ENCODE data around the gene SLC22A14. TPM values are rescaled to one million over a fixed set of nuclear protein-coding genes. Genes with fewer than 3 reads are reported as not detected.
A peak's percentile ranks its signal among the peaks of the same experiment; 100 is the strongest.

Gene SLC22A14
- total RNA-seq, 1 experiment from 2014 or later = 0.22 TPM

- H3K27me3 ChIP-seq (ENCODE audit: insufficient read depth, low read length) = no peaks in the 10 kb centered on the region
- no peak overlapping the region for H3K9ac ChIP-seq (ENCODE audit: low read length)
- intact Hi-C loops (cut with micrococcal nuclease) = loop anchor here (5.0 kb wide), 1 partner anchor 114 kb away; no protein-coding TSS in a partner anchor
- ChIA-PET CTCF (no interaction called here), RAD21 (ENCODE audit: low non-redundant PET in 1 of 2, low total read pairs in 2 of 2, uncharacterized antibody in 2 of 2, unreplicated experiment in 2 of 2) (no interaction called here), POLR2A (no interaction called here)
- ATAC-seq = no peak
- H3K79me2 ChIP-seq (ENCODE audit: insufficient read depth, low read length) = no peaks in the 10 kb centered on the region; the same call in 1 of the 2 replicates
- TF ChIP-seq CTCF (IDR thresholded peaks at IDR 0.05 in 2 of 3, conservative IDR thresholded peaks at IDR 0.05 in 1 of 3; ENCODE audit: borderline replicate concordance in 1 of 3, insufficient read depth in 1 of 3, low read depth in 2 of 3, low read length in 2 of 3) = no peak
- TF ChIP-seq ATF3 (IDR thresholded peaks at IDR 0.05) = no peak
- no peak for TF ChIP-seq EGR1 (IDR thresholded peaks at IDR 0.05; ENCODE audit: low read depth)
- no peak for TF ChIP-seq EZH2 (IDR thresholded peaks at IDR 0.05)
- H3K4me1 ChIP-seq (ENCODE audit: control insufficient read depth in 1 of 2, insufficient read depth in 2 of 2, low read length in 2 of 2) = no peaks in the 10 kb centered on the region; a peak in 1 of 4 replicates
- H3K4me3 ChIP-seq (replicated peaks in 1 of 2; ENCODE audit: low read depth in 1 of 2, low read length in 2 of 2) = no peak overlapping the region
- no peak overlapping the region for H3K27ac ChIP-seq (ENCODE audit: low read depth, low read length)
- BruUV-seq (replicated peaks) = no TSS peak
- DNase-seq (ENCODE audit: low read depth, low spot score) = no peak
- no peak overlapping the region for H2AFZ ChIP-seq (ENCODE audit: low read depth, low read length, poor library complexity, severe bottlenecking)
- H3K36me3 ChIP-seq (ENCODE audit: control insufficient read depth in 1 of 2, insufficient read depth in 2 of 2, low read length in 2 of 2) = peaks cover 2 to 19% of the 10 kb centered on the region in 2 experiments; a peak in 3 of 4 replicates
- H3K9me2 ChIP-seq (ENCODE audit: insufficient read depth) = no peaks in the 10 kb centered on the region
- H4K20me1 ChIP-seq (ENCODE audit: insufficient read depth) = no peaks in the 10 kb centered on the region; the same call in 1 of the 2 replicates
- H3K4me2 ChIP-seq (ENCODE audit: low read length) = no peak overlapping the region
- no peaks in the 10 kb centered on the region for H3K9me3 ChIP-seq (ENCODE audit: control insufficient read depth in 1 of 2, insufficient read depth in 1 of 2, low read depth in 1 of 2, low read length in 2 of 2)
These were observed 36.2 kb upstream of the SLC22A14 start for GRCh38 chr3:38245930-38246329.

GRCh38 chr3:38247366-38248035 is 34.6 kb upstream of the SLC22A14 start:
- Histone ChIP-seq H3K27ac (ENCODE audit: low read depth, low read length) (no peak overlapping the region), H3K27me3 (ENCODE audit: insufficient read depth, low read length) (no peaks in the 10 kb centered on the region), H3K4me2 (ENCODE audit: low read length) (no peak overlapping the region), H4K20me1 (ENCODE audit: insufficient read depth) (no peaks in the 10 kb centered on the region; the same call in 1 of the 2 replicates), H3K4me3 (replicated peaks in 1 of 2; ENCODE audit: low read depth in 1 of 2, low read length in 2 of 2) (no peak overlapping the region), H2AFZ (ENCODE audit: low read depth, low read length, poor library complexity, severe bottlenecking) (no peak overlapping the region), H3K4me1 (ENCODE audit: control insufficient read depth in 1 of 2, insufficient read depth in 2 of 2, low read length in 2 of 2) (no peaks in the 10 kb centered on the region; a peak in 1 of 4 replicates), H3K9me2 (ENCODE audit: insufficient read depth) (no peaks in the 10 kb centered on the region), H3K36me3 (ENCODE audit: control insufficient read depth in 1 of 2, insufficient read depth in 2 of 2, low read length in 2 of 2) (peaks cover 7 to 29% of the 10 kb centered on the region in 2 experiments; a peak in 3 of 4 replicates), H3K9me3 (ENCODE audit: control insufficient read depth in 1 of 2, insufficient read depth in 1 of 2, low read depth in 1 of 2, low read length in 2 of 2) (no peaks in the 10 kb centered on the region), H3K9ac (ENCODE audit: low read length) (no peak overlapping the region), H3K79me2 (ENCODE audit: insufficient read depth, low read length) (no peaks in the 10 kb centered on the region; the same call in 1 of the 2 replicates)
- ATAC-seq (peak; percentile 82), DNase-seq (ENCODE audit: low read depth, low spot score) (peak; percentile 13)
- CTCF ChIA-PET = no interaction called here
- intact Hi-C loops (cut with micrococcal nuclease) = loop anchor here (1.0 to 5.0 kb wide), 2 partner anchors 115 to 129 kb away; no protein-coding TSS in a partner anchor
- RAD21 ChIA-PET (ENCODE audit: low non-redundant PET in 1 of 2, low total read pairs in 2 of 2, uncharacterized antibody in 2 of 2, unreplicated experiment in 2 of 2) = no interaction called here
- POLR2A ChIA-PET = no interaction called here
- no TSS peak for BruUV-seq (replicated peaks)
- TF ChIP-seq ZNF274 (IDR thresholded peaks at IDR 0.05; ENCODE audit: low read depth, low read length) (no peak), CTCF (IDR thresholded peaks at IDR 0.05 in 2 of 3, conservative IDR thresholded peaks at IDR 0.05 in 1 of 3; ENCODE audit: borderline replicate concordance in 1 of 3, insufficient read depth in 1 of 3, low read depth in 2 of 3, low read length in 2 of 3) (peak in 1 of 3 experiments; percentile 29; a peak in 1 of 6 replicates), YY1 (IDR thresholded peaks at IDR 0.05; ENCODE audit: extremely low read depth, insufficient replicate concordance, low read depth, low read length) (no peak), MAX (IDR thresholded peaks at IDR 0.05) (no peak), SP1 (IDR thresholded peaks at IDR 0.05; ENCODE audit: low read depth) (no peak), JUND (IDR thresholded peaks at IDR 0.05) (no peak)
